ENCODE measurements around the gene PDE9A.

GRCh38 chr21:42751866-42752265 is 98.4 kb downstream of the PDE9A start:
- TF ChIP-seq EZH2 (IDR thresholded peaks at IDR 0.05; ENCODE audit: low read depth) = no peak
- no peak for TF ChIP-seq CTCF (conservative IDR thresholded peaks at IDR 0.05)
